Stomach smooth muscle (tissue), 2 donors: Measurements from ENCODE around the gene PPP6R3.
"Not testable (repeated sequence)": the region's sequence is repeated elsewhere in the genome, so short reads cannot be mapped to it uniquely, and the experiment has no call there.

ENCODE experiments used
- H3K27ac ChIP-seq: one replicate; pipeline ENCODE4 v1.7.0; 2013; ENCODE audit warnings: mild to moderate bottlenecking, low read length, inconsistent platforms
- H3K27me3 ChIP-seq, 2 donors: one replicate each; pipeline ENCODE4 v1.7.0; 2013; ENCODE audit warnings: low read length in 2 of 2; ENCODE audit not compliant: insufficient read depth in 2 of 2, control insufficient read depth in 1 of 2
- H3K36me3 ChIP-seq, 2 donors: one replicate each; pipeline ENCODE4 v1.7.0; 2013; ENCODE audit warnings: low read length in 2 of 2; ENCODE audit not compliant: control insufficient read depth in 2 of 2, insufficient read depth in 2 of 2
- H3K4me1 ChIP-seq: one replicate; pipeline ENCODE4 v1.7.0; 2013; ENCODE audit warnings: low read length; ENCODE audit not compliant: control insufficient read depth, insufficient read depth
- H3K4me3 ChIP-seq, 2 donors: one replicate each; pipeline ENCODE4 v1.7.0; 2013; ENCODE audit warnings: low read length in 2 of 2
- H3K9ac ChIP-seq, 2 donors: one replicate each; pipeline ENCODE4 v1.7.0; 2013; ENCODE audit warnings: low read length in 2 of 2, mild to moderate bottlenecking in 1 of 2
- H3K9me3 ChIP-seq, 2 donors: one replicate each; pipeline ENCODE4 v1.7.0; 2013; ENCODE audit warnings: low read length in 2 of 2; ENCODE audit not compliant: control insufficient read depth in 2 of 2
- donor health status: healthy.
- donor health status: Pancreatic carcinoma.

Gene PPP6R3

DNA sequence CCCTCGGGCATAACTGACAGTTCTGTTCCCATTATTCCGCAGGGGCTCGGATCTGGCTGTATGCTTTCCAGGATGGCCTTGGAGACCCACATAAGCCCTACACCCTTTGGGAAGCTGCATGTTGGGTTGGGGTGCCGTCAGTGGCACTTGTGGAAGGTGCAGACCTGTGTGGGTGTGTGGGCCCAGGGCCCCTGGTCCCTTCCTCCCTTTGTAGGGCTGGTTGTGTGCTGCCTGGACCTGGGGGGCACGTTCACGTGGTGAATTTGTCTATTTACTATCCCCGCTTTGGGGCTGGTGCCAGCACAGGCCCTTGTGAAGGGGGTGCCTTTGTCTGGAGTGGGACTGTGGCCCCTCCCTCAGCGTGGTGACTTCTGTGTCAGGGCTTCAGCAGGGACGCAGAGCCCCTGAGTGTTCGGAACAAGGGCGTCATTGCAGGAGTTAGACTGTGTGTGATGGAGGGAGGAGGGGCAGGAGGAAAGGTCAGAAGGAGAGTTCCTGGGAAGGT is 15.0 kb upstream of the PPP6R3 start:
- peaks cover 14% of the 10 kb centered on the region for H3K4me1 ChIP-seq
- no peaks in the 10 kb centered on the region for H3K27me3 ChIP-seq
- H3K27ac ChIP-seq = no peak overlapping the region
- no peaks in the 10 kb centered on the region for H3K9me3 ChIP-seq
- H3K36me3 ChIP-seq = peaks cover 14 to 16% of the 10 kb centered on the region in 2 donors
- no peak overlapping the region for H3K4me3 ChIP-seq
- no peak overlapping the region for H3K9ac ChIP-seq

DNA sequence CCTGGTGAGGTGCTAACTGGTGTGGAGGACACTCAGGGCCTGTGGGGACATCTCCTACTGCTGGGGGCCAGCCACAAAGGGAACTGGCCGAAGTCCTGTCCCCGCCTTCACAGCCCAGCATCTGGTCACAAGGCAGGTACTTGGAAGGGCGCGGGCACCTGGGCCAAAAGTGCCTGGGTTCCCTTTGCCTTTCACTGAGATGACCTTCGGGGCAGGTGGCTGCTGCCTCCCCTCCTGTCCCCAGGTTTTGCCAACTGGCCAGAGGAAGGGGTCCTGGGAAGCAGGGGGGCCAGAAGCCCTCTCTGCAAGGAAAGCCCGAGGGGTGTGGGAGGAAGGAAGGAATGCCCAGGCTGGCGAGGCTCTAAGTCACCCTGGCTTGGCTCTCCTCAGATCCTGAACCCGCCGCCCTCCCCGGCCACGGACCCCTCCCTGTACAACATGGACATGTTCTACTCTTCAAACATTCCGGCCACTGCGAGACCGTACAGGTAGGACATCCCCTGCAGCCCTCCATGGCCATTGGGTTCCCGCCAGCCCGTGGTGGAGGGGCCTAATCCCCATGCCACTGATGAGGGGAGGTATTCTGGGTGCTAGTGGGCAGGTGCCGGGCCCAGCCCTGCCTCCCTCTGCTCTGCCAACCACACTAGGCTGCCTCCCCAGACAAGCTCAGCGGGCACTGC is 14.4 kb upstream of the PPP6R3 start:
- Histone ChIP-seq H3K9ac (no peak overlapping the region), H3K4me3 (no peak overlapping the region), H3K4me1 (peaks cover 14% of the 10 kb centered on the region), H3K36me3 (peaks cover 14 to 16% of the 10 kb centered on the region in 2 donors), H3K27me3 (no peaks in the 10 kb centered on the region), H3K9me3 (no peaks in the 10 kb centered on the region), H3K27ac (no peak overlapping the region)

DNA sequence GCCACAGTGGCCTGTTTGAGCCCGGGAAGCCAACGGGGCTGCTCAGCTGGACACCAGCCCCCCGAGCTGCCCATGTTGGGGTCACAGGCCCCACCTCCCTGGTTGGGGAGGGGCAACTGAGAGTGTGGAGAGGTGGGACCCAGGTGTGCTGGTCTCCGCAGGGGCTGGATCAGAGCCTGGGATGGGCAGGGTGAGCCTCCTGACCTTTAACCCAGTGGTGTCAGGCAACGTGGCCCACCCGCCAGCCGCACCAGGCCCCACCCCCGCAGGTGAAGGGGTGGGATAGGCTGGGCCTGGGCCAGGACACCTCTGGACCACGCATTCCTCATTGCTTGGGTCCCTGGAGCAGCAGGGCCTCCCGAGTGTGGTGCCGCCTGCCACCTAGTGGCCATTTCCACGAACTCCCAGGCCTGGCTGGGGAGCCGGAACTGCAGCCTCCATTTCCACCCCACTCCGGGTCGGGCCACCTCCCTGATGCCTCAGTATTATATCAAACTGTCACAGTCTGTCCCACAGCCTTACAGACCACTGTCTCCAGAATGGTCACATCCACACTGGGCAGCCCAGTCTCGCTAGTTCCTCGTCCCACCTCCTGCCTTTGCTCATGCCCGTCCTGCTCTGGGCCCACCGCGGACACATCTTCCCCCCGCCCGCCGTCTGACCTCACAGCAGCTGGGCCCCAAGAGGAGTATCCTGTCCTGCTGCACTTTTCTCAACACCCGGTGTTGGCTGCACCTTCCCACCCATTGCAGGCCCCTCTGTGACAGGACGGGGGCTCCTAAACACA is 13.3 kb upstream of the PPP6R3 start:
- H3K36me3 ChIP-seq = peaks cover 11 to 13% of the 10 kb centered on the region in 2 donors
- no peaks in the 10 kb centered on the region for H3K27me3 ChIP-seq
- peaks cover 11% of the 10 kb centered on the region for H3K4me1 ChIP-seq
- H3K9me3 ChIP-seq = no peaks in the 10 kb centered on the region
- H3K9ac ChIP-seq = no peak overlapping the region
- no peak overlapping the region for H3K4me3 ChIP-seq
- H3K27ac ChIP-seq = no peak overlapping the region

DNA sequence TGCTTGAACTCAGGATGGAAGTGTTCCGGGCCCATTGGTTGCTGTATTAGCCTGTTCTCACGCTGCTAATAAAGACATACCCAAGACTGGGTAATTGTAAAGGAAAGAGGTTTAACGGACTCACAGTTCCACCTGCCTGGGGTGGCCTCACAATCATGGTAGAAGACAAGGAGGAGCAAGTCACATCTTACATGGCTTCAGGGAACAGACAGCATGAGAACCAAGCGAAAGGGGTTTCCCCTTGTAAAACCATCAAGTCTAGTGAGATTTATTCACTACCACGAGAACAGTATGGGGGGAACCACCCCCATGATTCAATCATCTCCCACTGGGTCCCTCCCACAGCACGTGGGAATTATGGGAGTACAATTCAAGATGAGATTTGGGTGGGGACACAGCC is 12.6 kb upstream of the PPP6R3 start:
- not testable (repeated sequence) for H3K9me3 ChIP-seq, H3K27ac ChIP-seq, H3K4me3 ChIP-seq, H3K9ac ChIP-seq, H3K27me3 ChIP-seq
- Histone ChIP-seq H3K4me1 (peaks cover 11% of the 10 kb centered on the region), H3K36me3 (peaks cover 4 to 11% of the 10 kb centered on the region in 2 donors)

DNA sequence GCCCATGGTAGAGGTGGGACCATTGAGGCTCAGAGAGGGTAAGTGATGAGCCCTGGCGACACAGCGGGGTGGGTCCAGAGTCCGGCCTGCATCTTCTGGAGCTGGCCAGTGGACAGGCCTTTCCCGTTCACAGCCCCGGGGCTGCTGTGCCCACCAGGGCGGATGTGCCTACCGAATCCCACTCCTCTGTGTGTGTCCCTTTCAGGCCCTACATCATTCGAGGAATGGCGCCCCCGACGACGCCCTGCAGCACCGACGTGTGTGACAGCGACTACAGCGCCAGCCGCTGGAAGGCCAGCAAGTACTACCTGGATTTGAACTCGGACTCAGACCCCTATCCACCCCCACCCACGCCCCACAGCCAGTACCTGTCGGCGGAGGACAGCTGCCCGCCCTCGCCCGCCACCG is 11.9 kb upstream of the PPP6R3 start:
- Histone ChIP-seq H3K36me3 (peaks cover 4 to 11% of the 10 kb centered on the region in 2 donors), H3K9me3 (no peaks in the 10 kb centered on the region), H3K27ac (no peak overlapping the region), H3K27me3 (no peaks in the 10 kb centered on the region), H3K4me3 (no peak overlapping the region), H3K4me1 (peaks cover 11% of the 10 kb centered on the region), H3K9ac (no peak overlapping the region)

DNA sequence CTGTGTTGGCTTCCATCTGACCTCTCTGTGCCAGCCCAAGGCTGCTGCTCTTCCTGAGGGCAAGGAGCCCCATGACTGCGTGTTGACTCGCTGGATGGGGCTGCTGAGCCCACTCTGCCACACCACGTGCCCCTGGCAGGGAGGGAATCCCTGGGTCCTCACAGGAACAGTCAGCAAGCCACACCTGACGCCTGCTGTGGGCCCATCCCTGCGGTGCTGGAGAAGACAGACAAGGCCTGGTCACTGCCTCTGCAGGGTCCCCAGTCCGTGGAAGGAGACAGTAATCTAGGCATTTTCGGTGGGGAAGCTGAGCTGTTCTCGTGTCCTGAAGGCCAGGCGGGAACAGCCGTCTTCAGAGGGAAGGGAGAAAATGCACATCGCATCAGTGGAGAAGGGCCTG is 10.6 kb upstream of the PPP6R3 start:
- no peak overlapping the region for H3K4me3 ChIP-seq
- peaks cover 4 to 11% of the 10 kb centered on the region in 2 donors for H3K36me3 ChIP-seq
- no peak overlapping the region for H3K9ac ChIP-seq
- peaks cover 7% of the 10 kb centered on the region for H3K4me1 ChIP-seq
- no peak overlapping the region for H3K27ac ChIP-seq
- no peaks in the 10 kb centered on the region for H3K9me3 ChIP-seq
- no peaks in the 10 kb centered on the region for H3K27me3 ChIP-seq

DNA sequence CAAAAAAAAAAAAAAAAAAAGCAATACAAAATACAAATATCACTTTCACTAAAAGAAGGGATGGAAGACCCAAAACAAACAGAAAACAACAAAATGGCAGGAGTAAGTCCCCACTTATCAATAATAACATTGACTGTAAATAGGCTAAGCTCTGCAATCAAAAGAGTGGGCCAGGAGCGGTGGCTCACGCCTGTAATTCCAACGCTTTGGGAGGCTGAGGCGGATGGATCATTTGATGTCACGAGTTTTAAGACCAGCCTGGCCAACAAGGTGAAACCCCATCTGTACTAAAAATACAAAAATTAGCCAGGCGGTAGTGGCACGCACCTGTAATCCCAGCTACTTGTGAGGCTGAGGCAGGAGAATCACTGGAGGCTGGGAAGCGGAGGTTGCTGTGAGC is 9.8 kb upstream of the PPP6R3 start:
- Histone ChIP-seq H3K27ac (no peak overlapping the region), H3K27me3 (no peaks in the 10 kb centered on the region), H3K9me3 (no peaks in the 10 kb centered on the region), H3K36me3 (peaks cover 4 to 10% of the 10 kb centered on the region in 2 donors), H3K4me1 (peaks cover 7% of the 10 kb centered on the region), H3K9ac (no peak overlapping the region), H3K4me3 (no peak overlapping the region)

DNA sequence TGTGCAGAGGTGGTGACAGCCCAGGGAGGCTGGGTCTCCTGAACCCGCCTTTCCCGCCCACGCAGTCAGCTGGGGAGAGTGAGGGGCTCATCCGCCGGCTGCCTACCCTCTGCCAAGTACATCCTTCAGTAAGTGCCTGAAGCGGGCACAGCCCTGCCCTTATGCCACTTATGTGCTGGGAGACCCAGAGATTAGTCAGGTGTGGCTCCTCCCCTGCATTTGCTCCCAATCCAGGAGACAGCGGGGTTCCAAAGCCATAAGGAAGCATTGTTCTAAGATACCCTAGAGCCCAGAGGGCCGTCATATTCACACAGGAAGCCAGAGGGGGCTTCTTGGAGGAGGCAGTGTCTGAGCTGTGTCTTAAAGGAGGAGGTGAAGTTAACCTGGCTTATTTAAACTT is 5.8 kb upstream of the PPP6R3 start:
- H3K9me3 ChIP-seq = no peaks in the 10 kb centered on the region
- H3K27ac ChIP-seq = no peak overlapping the region
- H3K27me3 ChIP-seq = no peaks in the 10 kb centered on the region
- peaks cover 0 to 2% of the 10 kb centered on the region in 2 donors for H3K36me3 ChIP-seq
- H3K4me1 ChIP-seq = peaks cover 2% of the 10 kb centered on the region
- no peak overlapping the region for H3K9ac ChIP-seq
- H3K4me3 ChIP-seq = no peak overlapping the region

DNA sequence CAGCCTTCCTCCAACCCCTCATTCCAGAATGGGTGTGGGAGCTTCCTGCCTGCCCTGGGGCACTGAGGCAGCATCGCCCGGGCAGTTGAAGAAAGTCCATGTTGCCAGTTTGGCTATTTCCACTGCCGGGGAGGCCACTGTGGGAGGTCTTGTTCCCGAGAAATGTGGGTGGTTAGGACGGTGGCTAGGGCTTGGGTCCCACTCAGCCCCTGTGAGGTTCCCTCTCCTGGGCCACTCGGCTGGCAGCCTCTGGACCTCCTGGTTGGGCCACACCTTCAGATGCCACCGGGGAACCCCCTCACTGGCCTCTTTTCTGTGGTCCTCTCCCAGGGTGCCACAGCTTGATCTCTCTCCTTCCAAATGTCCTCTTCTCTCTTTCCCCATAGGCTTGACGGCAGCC is 5.1 kb upstream of the PPP6R3 start:
- Histone ChIP-seq H3K4me3 (no peak overlapping the region), H3K9ac (no peak overlapping the region), H3K36me3 (no peaks in the 10 kb centered on the region), H3K9me3 (no peaks in the 10 kb centered on the region), H3K27ac (no peak overlapping the region), H3K27me3 (no peaks in the 10 kb centered on the region), H3K4me1 (peaks cover 3% of the 10 kb centered on the region)

DNA sequence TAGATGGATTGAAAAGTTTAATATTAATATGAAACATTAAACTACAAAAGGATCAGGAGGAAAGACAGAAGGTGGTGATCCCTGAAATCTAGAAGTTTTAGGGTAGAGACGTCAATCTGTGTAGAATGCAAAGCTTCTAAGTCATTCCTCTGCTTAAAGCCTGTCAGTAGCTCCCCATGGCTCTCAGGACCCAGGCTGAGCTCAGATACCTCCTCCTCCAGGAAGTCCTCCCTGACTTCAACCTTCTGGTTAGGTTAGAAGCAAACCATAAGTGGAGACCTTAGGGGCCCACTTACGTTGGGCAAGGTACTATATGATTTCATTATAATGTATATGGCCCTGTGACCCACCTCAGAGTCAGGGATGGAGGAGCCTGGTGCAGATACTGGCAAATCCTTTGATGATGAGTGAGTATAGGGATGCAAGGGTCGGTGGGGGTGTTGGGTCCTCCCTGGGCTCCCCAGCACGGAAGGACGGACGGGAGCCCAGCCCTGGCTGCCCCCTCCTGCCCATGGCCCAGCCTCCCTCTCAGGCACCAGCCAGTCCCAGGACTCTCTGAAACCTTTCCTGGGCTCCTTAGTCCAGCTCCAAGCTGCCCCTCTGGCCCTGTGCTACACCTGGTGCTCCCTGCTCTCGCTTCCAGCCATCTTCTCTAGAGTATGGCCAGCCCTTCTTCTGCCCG is 3.2 kb upstream of the PPP6R3 start:
- Histone ChIP-seq H3K36me3 (no peaks in the 10 kb centered on the region), H3K9ac (no peak overlapping the region), H3K27ac (no peak overlapping the region)

More for the DNA sequence above, 3.2 kb upstream of the PPP6R3 start:
- no peaks in the 10 kb centered on the region for H3K27me3 ChIP-seq
- H3K4me1 ChIP-seq = peaks cover 11% of the 10 kb centered on the region
- H3K9me3 ChIP-seq = no peaks in the 10 kb centered on the region
- H3K4me3 ChIP-seq = no peak overlapping the region
